Measurements from ENCODE around the gene THPO.

- no peak for TF ChIP-seq EZH2 (IDR thresholded peaks at IDR 0.05; ENCODE audit: borderline replicate concordance, low read length)
- TF ChIP-seq, protein P1, sequence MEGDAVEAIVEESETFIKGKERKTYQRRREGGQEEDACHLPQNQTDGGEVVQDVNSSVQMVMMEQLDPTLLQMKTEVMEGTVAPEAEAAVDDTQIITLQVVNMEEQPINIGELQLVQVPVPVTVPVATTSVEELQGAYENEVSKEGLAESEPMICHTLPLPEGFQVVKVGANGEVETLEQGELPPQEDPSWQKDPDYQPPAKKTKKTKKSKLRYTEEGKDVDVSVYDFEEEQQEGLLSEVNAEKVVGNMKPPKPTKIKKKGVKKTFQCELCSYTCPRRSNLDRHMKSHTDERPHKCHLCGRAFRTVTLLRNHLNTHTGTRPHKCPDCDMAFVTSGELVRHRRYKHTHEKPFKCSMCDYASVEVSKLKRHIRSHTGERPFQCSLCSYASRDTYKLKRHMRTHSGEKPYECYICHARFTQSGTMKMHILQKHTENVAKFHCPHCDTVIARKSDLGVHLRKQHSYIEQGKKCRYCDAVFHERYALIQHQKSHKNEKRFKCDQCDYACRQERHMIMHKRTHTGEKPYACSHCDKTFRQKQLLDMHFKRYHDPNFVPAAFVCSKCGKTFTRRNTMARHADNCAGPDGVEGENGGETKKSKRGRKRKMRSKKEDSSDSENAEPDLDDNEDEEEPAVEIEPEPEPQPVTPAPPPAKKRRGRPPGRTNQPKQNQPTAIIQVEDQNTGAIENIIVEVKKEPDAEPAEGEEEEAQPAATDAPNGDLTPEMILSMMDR (IDR thresholded peaks at IDR 0.05; ENCODE audit: low read length), result no peak
Observed at GRCh38 chr3:184386047-184386806, 8.2 kb upstream of the THPO start.
